ENCODE results near the gene NAA60.
A peak's percentile ranks its signal among the peaks of the same experiment; 100 is the strongest.

The NAA60 gene

GRCh38 chr16:3443108-3444031, at the start of gene NAA60, which contains the start of gene ZNF597:
Gene NAA60 (plus strand): TSS chr16:3443680. CDS start chr16:3476228, 32,548 bp downstream.
Gene ZNF597 (minus strand): TSS chr16:3443504. CDS start chr16:3443153, 351 bp downstream.
- peak; percentile 93 for DNase-seq

- DNase-seq, result no peak
These were observed 43.1 kb upstream of the NAA60 start for GRCh38 chr16:3400446-3400778.

GRCh38 chr16:3400779-3401688, 42.4 kb upstream of the NAA60 start, which contains the start of the genes ZNF174 and ZSCAN32:
Gene ZNF174 (plus strand): TSS chr16:3401215. CDS start chr16:3402005, 790 bp downstream.
Gene ZSCAN32 (minus strand): TSS chr16:3401004. CDS start chr16:3397557, 3,447 bp downstream.
- peak; percentile 99 for DNase-seq

- peak; percentile 9 for DNase-seq
These were observed 41.6 kb upstream of the NAA60 start for GRCh38 chr16:3401719-3402397.

- DNase-seq, result no peak
These were observed 34.8 kb upstream of the NAA60 start for GRCh38 chr16:3408561-3409197.

- no peak for DNase-seq
These were observed 29.6 kb upstream of the NAA60 start for GRCh38 chr16:3413730-3414379.

- peak; percentile 17 for DNase-seq
These were observed 11.7 kb upstream of the NAA60 start for GRCh38 chr16:3431779-3432219.

- DNase-seq, result no peak
These were observed 9.1 kb upstream of the NAA60 start for GRCh38 chr16:3434373-3434772.

- no peak for DNase-seq
These were observed 3.8 kb upstream of the NAA60 start for GRCh38 chr16:3439637-3440036.

- peak; percentile 80 for DNase-seq
These were observed 530 bp downstream of the NAA60 start for GRCh38 chr16:3444032-3444388.

- peak; percentile 42 for DNase-seq
These were observed 10.6 kb downstream of the NAA60 start for GRCh38 chr16:3454093-3454492.

GRCh38 chr16:3454631-3455147, 11.2 kb downstream of the NAA60 start:
- no peak for DNase-seq

- DNase-seq, result peak; percentile 87
These were observed 14.2 kb downstream of the NAA60 start for GRCh38 chr16:3457434-3458252.

- peak; percentile 59 for DNase-seq
These were observed 14.9 kb downstream of the NAA60 start for GRCh38 chr16:3458278-3458851.

- DNase-seq, result peak; percentile 21
These were observed 15.4 kb downstream of the NAA60 start for GRCh38 chr16:3458852-3459361.

GRCh38 chr16:3459401-3460090, 16.1 kb downstream of the NAA60 start:
- DNase-seq, result peak; percentile 14

GRCh38 chr16:3460121-3460520, 16.6 kb downstream of the NAA60 start:
- no peak for DNase-seq

- no peak for DNase-seq
These were observed 17.1 kb downstream of the NAA60 start for GRCh38 chr16:3460585-3460984.

- no peak for DNase-seq
These were observed 17.7 kb downstream of the NAA60 start for GRCh38 chr16:3461151-3461550.

All from EL (cell line).